ENCODE results near the gene PLAA. TPM values are rescaled to one million over a fixed set of nuclear protein-coding genes. Genes with fewer than 3 reads are reported as not detected.

The PLAA gene
- total RNA-seq, 1 donor from 2014 or later = 80.1 TPM

- H3K79me2 ChIP-seq (ENCODE audit: low read depth) = peaks cover 47% of the 10 kb centered on the region
- TF ChIP-seq EZH2 (IDR thresholded peaks at IDR 0.05) = no peak
- TF ChIP-seq EZH2phosphoT487 (IDR thresholded peaks at IDR 0.05) = no peak
- TF ChIP-seq, protein P1, sequence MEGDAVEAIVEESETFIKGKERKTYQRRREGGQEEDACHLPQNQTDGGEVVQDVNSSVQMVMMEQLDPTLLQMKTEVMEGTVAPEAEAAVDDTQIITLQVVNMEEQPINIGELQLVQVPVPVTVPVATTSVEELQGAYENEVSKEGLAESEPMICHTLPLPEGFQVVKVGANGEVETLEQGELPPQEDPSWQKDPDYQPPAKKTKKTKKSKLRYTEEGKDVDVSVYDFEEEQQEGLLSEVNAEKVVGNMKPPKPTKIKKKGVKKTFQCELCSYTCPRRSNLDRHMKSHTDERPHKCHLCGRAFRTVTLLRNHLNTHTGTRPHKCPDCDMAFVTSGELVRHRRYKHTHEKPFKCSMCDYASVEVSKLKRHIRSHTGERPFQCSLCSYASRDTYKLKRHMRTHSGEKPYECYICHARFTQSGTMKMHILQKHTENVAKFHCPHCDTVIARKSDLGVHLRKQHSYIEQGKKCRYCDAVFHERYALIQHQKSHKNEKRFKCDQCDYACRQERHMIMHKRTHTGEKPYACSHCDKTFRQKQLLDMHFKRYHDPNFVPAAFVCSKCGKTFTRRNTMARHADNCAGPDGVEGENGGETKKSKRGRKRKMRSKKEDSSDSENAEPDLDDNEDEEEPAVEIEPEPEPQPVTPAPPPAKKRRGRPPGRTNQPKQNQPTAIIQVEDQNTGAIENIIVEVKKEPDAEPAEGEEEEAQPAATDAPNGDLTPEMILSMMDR (IDR thresholded peaks at IDR 0.05) = peak; percentile 51
- peak within 1 kb of the TSS; percentile 99 for H3K27ac ChIP-seq
- H3K9ac ChIP-seq = peak within 1 kb of the TSS; percentile 96
- Mint-ChIP-seq H3K4me3 (peak within 1 kb of the TSS; percentile 93), H3K36me3 (peaks cover 7% of the 10 kb centered on the region), H3K9me3 (peaks cover 2% of the 10 kb centered on the region), H3K27me3 (ENCODE audit: insufficient read depth, low read depth) (peaks cover 1% of the 10 kb centered on the region), H3K27ac (peak within 1 kb of the TSS; percentile 97), H3K4me1 (peaks cover 9% of the 10 kb centered on the region)
- peak within 1 kb of the TSS; percentile 100 for H2AFZ ChIP-seq (replicated peaks)
- no peaks in the 10 kb centered on the region for H3K27me3 ChIP-seq
- peaks cover 13% of the 10 kb centered on the region for H3K4me1 ChIP-seq
- H4K20me1 ChIP-seq (ENCODE audit: low read depth) = no peaks in the 10 kb centered on the region
- no peaks in the 10 kb centered on the region for H3K36me3 ChIP-seq
- peak within 1 kb of the TSS; percentile 98 for H3K4me3 ChIP-seq
- no peaks in the 10 kb centered on the region for H3K9me3 ChIP-seq (ENCODE audit: low read depth)
- DNase-seq (ENCODE audit: low spot score) = peak; percentile 96
- H3K4me2 ChIP-seq = peak within 1 kb of the TSS; percentile 80
- H3F3A ChIP-seq (ENCODE audit: low read depth) = peaks cover 19% of the 10 kb centered on the region
Observed at GRCh38 chr9:26892251-26893029, 54.6 kb downstream of the PLAA start, which contains the start of gene CAAP1. TSS of gene CAAP1 (minus strand) at chr9:26892802. CDS start at chr9:26892715, 87 bp downstream.

DNA sequence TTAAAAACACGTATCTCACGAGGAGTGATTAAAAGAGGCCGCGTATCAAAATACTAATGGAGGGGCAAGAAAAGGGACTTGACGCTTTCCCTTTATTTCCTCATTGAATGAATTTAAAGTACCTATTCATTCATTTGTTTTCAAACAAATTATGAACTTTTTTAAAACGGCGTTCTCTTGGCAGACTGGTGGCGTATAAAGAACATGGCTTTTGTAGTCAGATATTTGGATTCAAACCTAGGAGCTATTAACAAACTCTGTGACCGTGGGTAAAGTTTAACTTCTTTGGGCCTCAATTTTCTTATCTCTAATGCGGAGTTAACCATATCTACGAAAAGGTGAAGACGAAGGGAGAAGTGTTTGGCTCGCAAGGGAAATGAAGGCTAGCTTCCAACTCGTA lies 55.3 kb downstream of the PLAA start:
- H3K9ac ChIP-seq = peak overlapping the region; percentile 96
- peak overlapping the region; percentile 98 for H3K4me3 ChIP-seq
- H3F3A ChIP-seq (ENCODE audit: low read depth) = peaks cover 19% of the 10 kb centered on the region
- TF ChIP-seq, protein P1 (IDR thresholded peaks at IDR 0.05) = no peak
- TF ChIP-seq EZH2phosphoT487 (IDR thresholded peaks at IDR 0.05) = no peak
- TF ChIP-seq EZH2 (IDR thresholded peaks at IDR 0.05) = no peak
- H3K27ac ChIP-seq = peak overlapping the region; percentile 99
- Mint-ChIP-seq H3K4me3 (peak overlapping the region; percentile 93), H3K4me1 (peaks cover 9% of the 10 kb centered on the region), H3K36me3 (peaks cover 7% of the 10 kb centered on the region), H3K27ac (peak overlapping the region; percentile 86), H3K9me3 (peaks cover 2% of the 10 kb centered on the region), H3K27me3 (ENCODE audit: insufficient read depth, low read depth) (no peaks in the 10 kb centered on the region)
- H3K79me2 ChIP-seq (ENCODE audit: low read depth) = peaks cover 54% of the 10 kb centered on the region
- peak overlapping the region; percentile 80 for H3K4me2 ChIP-seq
- no peaks in the 10 kb centered on the region for H3K27me3 ChIP-seq
- DNase-seq (ENCODE audit: low spot score) = peak; percentile 13
- H4K20me1 ChIP-seq (ENCODE audit: low read depth) = no peaks in the 10 kb centered on the region
- no peaks in the 10 kb centered on the region for H3K36me3 ChIP-seq
- H3K9me3 ChIP-seq (ENCODE audit: low read depth) = no peaks in the 10 kb centered on the region
- peak overlapping the region; percentile 100 for H2AFZ ChIP-seq (replicated peaks)
- H3K4me1 ChIP-seq = peaks cover 13% of the 10 kb centered on the region

GRCh38 chr9:26888271-26888670 lies 58.8 kb downstream of the PLAA start:
- no peak overlapping the region for H3K4me3 ChIP-seq
- peaks cover 16% of the 10 kb centered on the region for H3F3A ChIP-seq (ENCODE audit: low read depth)
- Mint-ChIP-seq H3K4me3 (no peak overlapping the region), H3K9me3 (peaks cover under 1% of the 10 kb centered on the region), H3K27ac (no peak overlapping the region), H3K27me3 (ENCODE audit: insufficient read depth, low read depth) (no peaks in the 10 kb centered on the region), H3K36me3 (peaks cover 16% of the 10 kb centered on the region), H3K4me1 (peaks cover 9% of the 10 kb centered on the region)
- DNase-seq (ENCODE audit: low spot score) = no peak
- no peaks in the 10 kb centered on the region for H4K20me1 ChIP-seq (ENCODE audit: low read depth)
- no peak overlapping the region for H3K9ac ChIP-seq
- no peaks in the 10 kb centered on the region for H3K9me3 ChIP-seq (ENCODE audit: low read depth)
- no peaks in the 10 kb centered on the region for H3K27me3 ChIP-seq
- TF ChIP-seq EZH2 (IDR thresholded peaks at IDR 0.05) (no peak), EZH2phosphoT487 (IDR thresholded peaks at IDR 0.05) (no peak)
- TF ChIP-seq, protein P1 (IDR thresholded peaks at IDR 0.05) = no peak
- H3K36me3 ChIP-seq = peaks cover 23% of the 10 kb centered on the region
- H3K27ac ChIP-seq = no peak overlapping the region
- H2AFZ ChIP-seq (replicated peaks) = no peak overlapping the region
- H3K4me2 ChIP-seq = no peak overlapping the region
- H3K4me1 ChIP-seq = peaks cover 10% of the 10 kb centered on the region
- H3K79me2 ChIP-seq (ENCODE audit: low read depth) = peaks cover 79% of the 10 kb centered on the region
